ENCODE measurements around the gene MPHOSPH8. TPM values are rescaled to one million over a fixed set of nuclear protein-coding genes. Genes with fewer than 3 reads are reported as not detected.
"Not testable (repeated sequence)": the region's sequence is repeated elsewhere in the genome, so short reads cannot be mapped to it uniquely, and the experiment has no call there.

The MPHOSPH8 gene
- polyA plus RNA-seq, 1 donor = 34.9 TPM

DNA sequence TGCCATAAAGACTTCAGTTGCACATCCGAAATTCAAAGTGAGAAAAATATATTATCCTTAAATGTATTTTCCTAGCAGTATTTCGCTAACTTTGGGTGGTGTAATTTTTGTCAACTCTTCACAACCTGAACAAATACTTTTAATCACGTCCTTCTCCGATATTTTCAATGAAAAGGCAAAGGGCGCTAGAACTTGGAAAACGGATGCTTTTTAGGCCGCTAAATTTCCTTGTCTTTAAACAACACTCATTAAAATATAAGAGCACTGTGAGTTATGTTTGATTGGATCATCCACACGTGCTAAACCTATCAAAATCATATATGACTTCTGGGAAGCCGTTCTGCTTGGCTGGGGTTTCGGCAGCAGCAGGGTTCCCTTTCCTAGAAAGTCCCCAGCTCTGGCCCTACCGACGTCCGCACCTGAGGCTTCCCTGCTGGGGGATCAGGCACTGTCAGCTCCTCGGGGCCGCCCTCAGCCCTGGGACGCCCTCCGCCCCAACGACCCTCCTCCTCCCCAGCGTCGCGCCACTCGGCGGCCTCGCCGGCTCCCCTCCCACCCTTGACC, 462 bp upstream of the MPHOSPH8 start:
- no peak for DNase-seq (ENCODE audit: low read depth)

DNA sequence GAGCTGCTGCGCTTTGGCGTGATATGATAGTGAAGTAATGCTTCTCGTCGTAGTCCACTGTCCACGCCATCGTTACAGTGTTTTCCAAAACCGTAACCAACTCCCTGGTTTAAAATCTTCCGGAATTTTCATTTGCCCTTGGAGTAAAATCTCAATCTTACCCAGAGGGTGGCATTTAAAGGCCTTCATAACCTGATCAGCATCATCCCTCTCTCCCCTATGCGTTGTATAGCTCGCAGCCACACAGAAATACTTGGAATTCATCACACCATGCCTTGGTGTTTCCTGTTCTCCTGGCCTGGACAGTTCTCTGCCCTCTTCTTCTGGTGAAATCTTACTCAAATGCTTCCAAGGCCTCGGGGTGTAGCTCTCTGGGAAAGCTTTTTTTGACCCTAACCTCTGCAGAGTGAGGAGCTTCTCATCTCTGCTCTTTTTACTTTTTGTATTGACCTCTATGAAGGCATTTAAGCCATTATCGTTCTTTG, 839 bp downstream of the MPHOSPH8 start:
- peak; percentile 31 for DNase-seq (ENCODE audit: low read depth)

DNA sequence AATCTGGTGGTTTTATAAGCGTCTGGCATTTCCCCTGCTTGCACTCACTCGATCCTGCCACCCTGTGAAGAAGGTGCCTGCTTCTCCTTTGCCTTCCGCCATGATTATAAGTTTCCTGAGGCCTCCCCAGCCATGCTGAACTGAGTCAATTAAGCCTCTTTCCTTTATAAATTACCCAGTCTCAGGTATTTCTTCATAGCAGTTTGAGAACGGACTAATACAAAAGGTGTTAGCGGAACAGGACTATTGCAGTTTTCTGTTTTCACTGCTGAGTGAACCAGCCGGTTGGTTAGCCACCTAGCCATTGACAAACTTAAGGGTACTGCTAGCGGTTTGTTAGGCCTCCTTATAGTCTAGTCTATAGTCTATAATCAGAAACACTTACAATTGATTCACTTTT, 2.5 kb downstream of the MPHOSPH8 start:
- DNase-seq (ENCODE audit: low read depth) = not testable (repeated sequence)

DNA sequence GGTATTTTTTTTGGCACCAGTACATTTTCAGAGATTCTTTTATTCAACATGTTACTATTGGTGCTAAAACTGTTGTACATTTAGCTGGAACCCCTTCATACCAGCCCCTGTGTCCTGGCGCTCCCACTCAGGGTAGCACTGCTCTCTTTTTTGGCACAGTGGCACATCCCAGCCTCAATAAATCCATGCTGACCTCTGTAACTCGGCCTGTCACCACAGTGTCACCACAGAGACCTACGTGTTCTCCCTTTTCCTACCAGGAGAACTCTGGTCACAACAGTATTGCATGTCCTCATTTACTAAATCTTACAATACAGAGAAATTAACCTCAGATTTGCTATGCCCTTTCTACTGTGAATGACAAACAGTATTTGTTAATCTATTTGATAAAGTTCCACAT, 10.2 kb downstream of the MPHOSPH8 start:
- DNase-seq (ENCODE audit: low read depth) = no peak

DNA sequence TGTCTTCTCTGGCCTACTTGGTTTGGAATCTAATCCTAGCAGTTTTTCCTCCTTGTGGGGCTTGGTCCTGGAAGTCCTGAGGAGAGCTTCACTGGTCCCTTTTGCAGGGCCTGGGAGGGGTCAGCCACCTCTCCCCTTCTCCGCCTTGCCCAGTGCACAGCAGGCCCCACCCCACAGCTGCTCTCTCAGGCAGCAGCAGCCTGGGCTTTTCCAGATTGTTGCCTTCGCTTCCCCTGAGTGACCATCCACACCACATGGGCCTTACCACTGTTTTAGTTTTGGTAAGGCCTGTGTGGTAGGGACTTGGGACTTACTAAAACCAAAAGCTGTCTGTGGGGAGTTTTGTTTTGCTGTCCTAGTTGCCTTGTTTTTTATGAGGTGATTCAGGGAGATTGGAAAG, 11.5 kb downstream of the MPHOSPH8 start:
- no peak for DNase-seq (ENCODE audit: low read depth)

DNA sequence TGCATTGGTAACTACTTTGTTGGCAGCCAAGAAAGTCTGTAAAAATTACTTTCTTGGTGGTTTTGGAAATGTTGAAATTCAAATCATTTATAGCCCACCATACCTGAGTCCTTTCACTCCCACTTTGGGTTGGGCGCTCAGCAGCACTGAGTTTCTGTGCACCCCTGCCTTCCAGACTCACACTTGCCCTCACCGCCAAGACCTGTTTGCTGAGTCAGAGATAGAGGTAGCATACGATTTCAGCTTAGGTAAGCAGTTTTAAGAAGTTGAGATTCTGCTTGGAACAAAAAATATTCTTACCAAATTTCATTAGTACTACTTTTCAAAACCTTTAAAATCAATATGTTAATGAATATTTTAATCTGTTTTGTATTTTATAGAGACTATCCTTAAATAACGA, 12.6 kb downstream of the MPHOSPH8 start:
- no peak for DNase-seq (ENCODE audit: low read depth)

DNA sequence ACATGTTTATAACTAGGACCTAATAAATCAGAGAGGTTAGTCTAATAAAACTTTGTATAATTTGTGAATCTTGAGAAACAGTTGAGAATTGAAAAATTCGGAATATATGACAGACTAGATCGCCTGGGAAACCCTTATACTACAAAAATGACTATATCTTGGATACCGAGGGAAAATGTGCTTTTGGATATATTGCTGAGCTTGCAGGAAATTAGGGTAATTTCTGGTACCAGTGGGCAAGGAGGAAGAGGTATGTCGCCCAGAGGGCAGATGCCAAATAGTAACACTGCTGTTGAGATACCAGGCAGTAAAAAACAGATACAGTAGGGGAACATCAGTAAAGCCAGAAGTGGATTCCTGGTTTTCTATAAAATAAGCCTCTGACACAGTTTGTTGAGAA, 17.3 kb downstream of the MPHOSPH8 start:
- DNase-seq (ENCODE audit: low read depth) = no peak

DNA sequence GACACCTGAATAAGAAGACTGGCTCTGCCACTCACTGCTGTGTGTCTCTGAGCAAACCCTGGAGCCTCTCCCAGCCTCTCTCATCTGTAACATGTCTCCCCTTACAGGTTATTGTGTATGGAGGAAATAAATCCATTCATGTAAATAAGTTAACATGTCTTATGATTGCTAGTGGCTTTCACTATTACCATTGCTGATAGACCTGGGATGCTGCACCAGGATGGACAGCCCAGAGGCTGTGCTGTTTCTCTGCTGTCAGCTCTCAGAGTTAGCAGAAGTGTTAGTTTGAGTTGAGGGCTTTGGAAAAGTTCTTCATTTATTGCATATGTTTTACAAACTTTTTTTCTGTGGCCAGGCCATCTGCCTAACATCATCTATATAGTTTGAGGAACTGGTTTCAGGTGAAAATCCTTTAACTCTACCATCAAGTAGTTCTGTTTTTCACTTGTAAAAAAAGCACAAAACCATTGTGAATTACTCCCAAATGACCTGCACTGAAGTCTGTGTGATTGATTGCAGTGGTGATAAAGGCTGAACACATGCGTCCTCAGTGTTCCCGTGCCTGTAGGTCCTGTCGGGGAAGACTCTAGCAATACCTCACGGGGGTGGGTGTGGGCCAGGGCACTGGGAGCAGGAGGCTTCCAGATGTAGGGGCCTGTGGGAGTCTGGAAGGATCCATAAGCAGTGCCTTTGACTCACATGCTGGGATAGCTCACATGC, 24.6 kb downstream of the MPHOSPH8 start:
- DNase-seq (ENCODE audit: low read depth) = no peak

DNA sequence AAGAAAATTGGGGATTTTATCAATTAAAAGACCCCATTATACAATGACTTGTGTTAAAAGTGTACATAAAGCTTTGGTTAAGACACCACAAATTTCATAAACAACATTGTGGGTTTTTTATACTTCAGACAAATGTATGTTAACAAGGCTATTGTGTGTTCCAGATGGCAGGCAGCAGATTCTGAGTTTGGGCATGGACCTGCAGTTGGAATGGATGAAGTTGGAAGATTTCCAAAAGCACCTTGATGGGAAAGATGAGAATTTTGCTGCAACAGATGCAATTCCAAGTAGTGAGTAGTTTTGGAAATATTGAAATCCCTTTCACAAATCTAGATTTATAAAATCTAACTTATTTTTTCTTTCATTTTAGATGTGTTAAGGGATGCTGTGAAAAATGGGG, 25.4 kb downstream of the MPHOSPH8 start:
- DNase-seq (ENCODE audit: low read depth) = no peak

DNA sequence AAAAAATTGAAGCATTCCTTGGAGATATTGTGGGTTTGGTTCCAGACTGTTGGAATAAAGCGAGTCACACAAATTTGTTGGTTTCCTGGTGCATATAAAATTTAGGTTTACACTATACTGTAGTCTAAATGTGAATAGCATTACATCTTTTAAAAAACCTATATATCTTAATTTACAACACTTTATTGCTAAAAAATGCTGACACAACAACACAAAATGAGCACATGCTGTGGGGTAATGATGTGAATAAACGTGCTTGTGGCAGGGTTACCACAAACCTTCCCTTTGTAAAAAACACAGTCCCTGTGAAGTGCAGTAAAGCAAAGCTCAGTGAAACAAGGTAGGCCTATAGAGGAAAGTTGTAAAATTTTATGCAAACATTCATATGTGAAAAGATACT, 27.7 kb downstream of the MPHOSPH8 start:
- DNase-seq (ENCODE audit: low read depth) = no peak

DNA sequence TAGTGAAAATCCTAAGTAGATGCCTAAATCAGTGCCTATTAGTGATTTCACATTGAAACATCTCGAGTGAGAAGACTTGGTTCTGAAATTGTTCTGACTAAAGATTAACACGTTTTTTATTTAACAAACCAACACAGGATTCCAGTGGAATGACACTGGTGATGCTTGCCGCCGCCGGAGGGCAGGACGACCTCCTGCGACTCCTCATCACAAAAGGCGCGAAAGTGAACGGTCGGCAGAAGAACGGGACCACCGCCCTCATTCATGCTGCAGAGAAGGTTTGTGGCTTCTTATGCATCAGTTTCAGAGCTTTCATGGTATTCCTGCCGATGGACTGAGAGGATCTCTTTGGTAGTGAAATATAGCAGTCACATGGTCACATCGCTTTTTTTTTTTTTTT, 28.1 kb downstream of the MPHOSPH8 start:
- no peak for DNase-seq (ENCODE audit: low read depth)

DNA sequence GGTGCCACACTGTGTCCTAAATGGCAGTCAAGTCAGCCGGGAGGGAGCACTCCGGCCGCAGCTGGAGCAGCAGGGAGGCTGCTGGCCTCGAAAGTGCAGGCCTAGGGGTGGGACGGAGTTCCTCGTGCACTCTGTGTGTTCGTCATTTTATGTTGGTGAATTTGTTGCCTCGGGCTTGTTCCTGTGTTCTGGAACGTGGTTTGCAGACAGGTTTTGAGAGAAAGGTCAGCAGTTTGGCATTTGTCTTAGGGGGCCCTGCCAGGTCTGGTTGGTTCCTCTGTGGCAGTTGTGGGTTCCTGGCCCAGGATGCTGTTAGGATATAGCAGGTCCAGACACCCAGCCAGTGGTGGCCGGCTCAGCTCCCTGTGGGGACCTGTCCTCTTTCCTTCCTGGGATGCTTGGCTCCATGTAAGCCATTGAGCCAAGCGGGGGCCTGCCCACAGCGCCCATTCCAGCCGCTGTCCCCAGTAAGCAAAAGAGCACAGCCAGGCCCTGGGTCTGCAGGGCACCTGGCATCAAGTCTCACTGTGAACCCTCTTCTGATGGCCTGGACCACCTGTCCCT, 30.0 kb downstream of the MPHOSPH8 start:
- no peak for DNase-seq (ENCODE audit: low read depth)

DNA sequence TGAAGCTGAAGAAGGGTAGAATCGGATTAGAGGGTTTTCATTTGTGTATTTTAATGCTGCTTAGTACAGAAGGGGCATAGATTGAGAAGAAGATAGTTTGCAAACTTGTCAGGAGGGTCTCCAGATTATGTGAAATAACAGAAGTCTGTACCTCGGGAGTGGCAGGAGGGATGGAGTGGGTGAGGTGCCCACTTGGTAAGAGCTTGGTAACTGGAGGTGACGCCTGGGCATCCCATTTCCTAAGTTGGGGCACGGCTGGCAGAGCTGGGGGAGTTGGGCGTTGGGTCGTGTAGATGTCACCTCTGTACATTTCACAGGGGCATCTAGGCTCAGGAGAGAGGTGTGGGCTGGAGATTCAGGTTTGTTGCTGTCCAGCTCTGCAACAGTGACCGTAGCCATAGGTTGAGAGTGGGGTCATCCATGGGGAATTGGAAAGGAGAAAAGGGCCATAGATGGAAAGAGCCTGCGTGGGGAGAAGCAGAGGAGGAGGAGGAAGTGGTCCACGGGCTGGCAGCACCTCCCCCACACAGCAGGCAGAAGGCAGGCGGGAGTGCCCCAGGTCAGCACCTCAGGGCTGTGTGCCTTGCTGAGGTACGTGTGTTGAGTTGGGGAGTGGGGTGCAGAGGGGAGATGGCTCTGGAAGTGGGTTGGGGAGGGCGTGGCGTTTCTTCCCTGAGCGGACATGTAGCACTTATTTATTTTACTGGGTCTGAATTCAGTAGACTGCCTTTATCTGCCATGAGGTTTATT, 31.2 kb downstream of the MPHOSPH8 start:
- no peak for DNase-seq (ENCODE audit: low read depth)

DNA sequence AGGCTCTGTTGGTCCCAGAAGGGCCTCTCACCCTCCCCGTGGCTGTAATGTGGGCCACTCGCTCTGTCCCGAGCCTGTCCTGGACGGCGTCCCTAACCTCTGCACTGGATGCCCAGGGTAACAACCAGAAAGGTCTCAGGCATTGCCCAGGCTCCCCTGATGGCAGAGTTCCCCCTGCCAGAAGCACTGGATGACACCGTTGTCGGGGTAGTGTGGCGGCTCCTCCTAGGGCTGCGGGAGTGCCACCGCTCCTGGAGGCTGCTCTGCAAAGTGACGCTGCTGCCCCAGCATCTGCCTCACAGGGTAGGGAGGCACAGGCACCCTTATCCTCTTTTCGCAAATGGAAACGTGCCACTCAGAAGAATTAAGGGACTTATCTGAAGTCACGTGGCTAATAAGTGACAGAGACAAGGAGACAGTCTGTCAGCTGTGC, 32.0 kb downstream of the MPHOSPH8 start:
- no peak for DNase-seq (ENCODE audit: low read depth)

DNA sequence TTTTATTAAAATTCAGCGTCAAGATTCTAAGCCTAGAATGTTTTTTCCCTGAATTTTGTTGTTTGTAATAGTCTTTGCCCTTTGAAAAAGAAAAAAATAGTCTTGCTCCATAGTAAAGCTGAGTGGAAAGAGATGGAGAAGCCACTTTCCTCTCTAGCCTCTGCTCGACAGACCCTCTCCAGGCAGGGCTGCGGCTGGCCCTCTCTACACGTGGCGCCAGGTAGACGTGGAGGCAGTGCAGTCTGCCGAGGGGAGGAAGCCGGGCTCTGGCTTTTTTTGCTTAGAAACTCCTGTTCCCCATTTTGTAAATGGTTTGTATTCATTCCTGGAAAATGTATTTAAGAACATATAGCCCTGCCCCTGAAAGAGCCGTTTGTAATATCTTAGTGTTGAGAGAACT, 35.3 kb downstream of the MPHOSPH8 start:
- DNase-seq (ENCODE audit: low read depth) = no peak

DNA sequence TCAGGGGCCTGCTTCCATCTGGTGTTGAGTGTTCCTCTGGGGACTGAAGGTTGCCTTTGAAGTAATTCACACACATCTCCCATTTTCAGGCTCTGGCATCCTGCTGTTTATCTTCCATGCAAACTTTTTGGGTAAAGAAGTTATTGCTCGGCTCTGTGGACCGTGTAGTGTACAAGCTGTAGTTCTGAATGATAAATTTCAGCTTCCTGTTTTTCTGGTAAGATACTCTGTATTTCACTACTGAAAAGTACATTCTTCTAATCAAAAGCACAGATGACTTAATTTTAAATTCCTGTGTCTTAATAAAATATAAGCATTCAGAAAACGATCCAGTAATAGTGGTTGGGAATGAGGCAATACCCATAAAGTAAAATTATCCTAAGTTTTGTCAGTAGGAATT, 36.7 kb downstream of the MPHOSPH8 start:
- DNase-seq (ENCODE audit: low read depth) = no peak

DNA sequence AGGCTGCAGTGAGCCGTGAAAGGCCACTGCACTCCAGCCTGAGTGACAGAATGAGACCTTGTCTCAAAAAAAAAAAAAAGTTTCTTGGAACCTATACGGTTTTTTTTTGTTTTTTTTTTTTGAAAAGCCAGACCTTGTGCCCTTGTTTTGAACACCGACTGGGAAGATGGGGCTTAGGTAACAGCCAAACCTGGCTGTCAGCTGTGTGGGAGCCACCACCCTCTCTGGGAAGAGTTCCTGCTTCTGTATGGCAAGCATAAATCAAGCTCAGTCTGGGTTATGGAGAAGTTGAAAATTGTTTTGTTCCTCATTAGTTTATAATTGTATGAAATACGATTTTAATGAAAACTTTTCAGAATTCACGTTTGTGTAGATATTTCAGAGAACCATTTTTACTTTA, 39.5 kb downstream of the MPHOSPH8 start:
- DNase-seq (ENCODE audit: low read depth) = no peak

DNA sequence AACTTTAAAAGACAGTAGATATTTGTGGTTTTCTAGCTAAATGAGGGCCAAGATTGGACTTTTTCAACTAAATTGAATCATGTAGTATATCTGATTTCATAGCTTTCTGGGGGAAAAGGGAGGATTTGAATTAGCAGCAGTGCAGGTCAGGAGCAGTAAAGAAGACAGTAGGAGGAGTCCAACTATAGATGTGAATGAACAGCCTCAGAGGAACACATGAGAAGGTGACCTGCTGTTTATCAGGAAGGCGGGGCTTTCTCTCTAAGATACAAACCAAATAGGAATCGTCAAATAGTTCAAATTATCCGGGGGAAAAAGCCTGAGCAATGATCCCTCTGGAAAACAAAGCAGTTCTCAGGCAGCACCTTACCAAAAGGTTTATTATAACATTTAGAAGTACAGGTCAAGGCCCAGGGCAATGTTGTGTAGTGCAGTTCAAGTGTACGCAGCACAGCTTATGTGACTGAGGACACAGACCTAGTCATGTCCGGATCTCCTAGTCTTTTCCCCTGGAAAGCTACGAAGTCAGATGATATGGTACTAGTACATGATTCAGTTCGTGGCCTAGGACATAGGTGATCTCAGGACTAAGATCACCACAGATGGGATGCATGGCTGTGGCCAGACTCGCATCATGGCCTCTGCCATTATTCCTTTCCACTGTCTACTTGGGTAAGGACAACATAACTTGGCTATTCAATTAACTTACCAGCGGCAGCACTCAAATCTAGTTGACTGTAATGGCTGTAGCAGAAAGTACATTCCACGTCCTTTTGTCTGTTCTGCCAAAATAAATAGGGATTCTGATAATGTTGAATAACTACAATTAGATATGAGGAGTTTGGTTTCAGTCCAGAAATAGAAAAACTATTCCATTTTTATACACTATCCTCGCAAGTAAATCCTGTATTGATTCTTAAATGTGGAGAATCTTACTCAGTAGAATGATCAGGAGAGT, 40.3 kb downstream of the MPHOSPH8 start:
- DNase-seq (ENCODE audit: low read depth) = no peak

DNA sequence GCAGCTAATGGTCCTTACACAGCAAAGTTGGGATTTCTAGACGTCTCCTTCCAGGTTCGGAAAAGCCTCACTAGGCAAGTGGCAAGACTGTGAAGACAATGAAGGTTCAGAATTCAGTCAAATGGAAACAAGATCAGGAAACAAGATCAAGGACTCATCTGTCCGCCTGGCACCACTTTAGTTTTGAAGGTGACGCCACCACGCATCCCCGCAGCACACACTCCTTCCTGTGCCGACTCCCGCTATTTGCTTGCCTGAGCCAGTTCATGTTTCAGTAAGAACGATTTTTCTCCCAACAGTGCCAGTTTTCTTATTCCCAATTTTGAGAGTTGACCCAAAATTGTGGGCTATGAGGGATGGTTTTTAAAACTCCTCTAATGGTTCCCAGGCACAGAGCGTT, 41.4 kb downstream of the MPHOSPH8 start:
- DNase-seq (ENCODE audit: low read depth) = no peak

DNA sequence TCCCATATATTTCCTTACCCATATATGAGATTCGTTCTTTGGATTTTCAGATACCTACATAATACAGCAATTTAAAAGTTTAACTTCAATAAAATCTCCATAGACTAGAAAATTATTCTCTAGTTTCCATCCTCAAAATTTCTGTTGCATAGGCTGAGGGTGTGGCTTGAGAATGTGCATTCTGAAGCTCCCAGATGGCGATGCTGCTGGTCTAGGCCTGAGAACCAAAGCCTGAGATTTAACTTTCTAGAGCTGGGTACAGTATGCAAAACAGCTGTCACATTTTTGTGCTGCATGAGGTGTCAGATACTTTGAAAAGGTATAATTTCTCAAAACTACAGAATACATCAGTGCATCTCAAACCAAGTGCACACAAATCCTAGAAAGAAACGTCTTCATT, 42.7 kb downstream of the MPHOSPH8 start:
- DNase-seq (ENCODE audit: low read depth) = no peak

DNA sequence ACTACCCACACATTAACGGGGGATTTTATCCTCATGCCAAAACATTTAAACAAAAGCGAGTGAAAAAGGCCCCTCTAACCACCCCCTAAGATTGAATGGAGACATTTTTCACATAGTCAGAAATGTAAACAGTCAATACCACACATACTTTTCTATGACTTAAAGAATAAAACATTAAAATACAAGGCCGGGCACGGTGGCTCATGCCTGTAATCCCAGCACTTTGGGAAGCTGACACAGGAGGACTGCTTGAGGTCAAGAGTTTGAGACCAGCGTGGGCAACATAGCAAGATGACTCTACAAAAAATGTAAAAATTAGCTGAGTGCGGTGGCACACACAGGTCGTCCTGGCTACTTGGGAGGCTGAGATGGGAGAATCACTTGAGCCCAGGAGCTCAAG, 47.3 kb downstream of the MPHOSPH8 start:
- no peak for DNase-seq (ENCODE audit: low read depth)
